Transverse colon (tissue), 4 donors: ENCODE results near the gene TMEM170A. TPM values are rescaled to one million over a fixed set of nuclear protein-coding genes. Genes with fewer than 3 reads are reported as not detected.

Source experiments
- DNase-seq: peaks from one replicate; pipeline ENCODE4 v3.0.0-alpha.2; 2019
- H3K27ac ChIP-seq, 4 donors: fragments of 200-600 bp; sonication (generic); 2 replicates each; pipeline ENCODE4 v1.5.1; 2016 to 2018; ENCODE audit warnings: inconsistent platforms in 4 of 4
- H3K27me3 ChIP-seq: fragments of 200-600 bp; sonication (generic); 2 replicates; pipeline ENCODE4 v1.5.1; 2017; ENCODE audit warnings: inconsistent platforms
- H3K36me3 ChIP-seq, 4 donors: fragments of 200-600 bp; sonication (generic); 2 replicates each; pipeline ENCODE4 v1.5.1; 2017 to 2019; ENCODE audit warnings: inconsistent platforms in 4 of 4
- H3K4me1 ChIP-seq, 4 donors: fragments of 200-600 bp; sonication (generic); 2 replicates each; pipeline ENCODE4 v1.5.1; 2017 to 2020; ENCODE audit warnings: inconsistent platforms in 4 of 4
- H3K4me3 ChIP-seq, 4 donors: fragments of 200-600 bp; sonication (generic); 1 replicate in 1 of 4; 2 replicates in 3 of 4; pipeline versions ENCODE4 v1.5.1 to v1.6.1; 2017 to 2019; ENCODE audit warnings: inconsistent platforms in 4 of 4
- H3K9me3 ChIP-seq, 2 donors: fragments of 200-600 bp; sonication (generic); 2 replicates each; pipeline ENCODE4 v1.5.1; 2017 to 2019; ENCODE audit warnings: inconsistent platforms in 2 of 2
- EP300 ChIP-seq: sonication (generic); formaldehyde crosslinking; IDR thresholded peaks from one replicate; pipeline ENCODE4 v1.6.1; 2017; ENCODE audit warnings: antibody characterized with exemption, low read depth
- POLR2A ChIP-seq: fragments of 450-650 bp; IDR thresholded peaks from one replicate; pipeline ENCODE4 v1.6.1; 2016; ENCODE audit warnings: antibody characterized with exemption, mild to moderate bottlenecking, moderate library complexity
- POLR2AphosphoS5 ChIP-seq, 3 donors: sonication (generic); formaldehyde crosslinking; IDR thresholded peaks; one replicate each; pipeline ENCODE4 v1.6.1; 2016; ENCODE audit warnings: antibody characterized with exemption in 3 of 3
- WGBS, 2 donors: methylation state at CpG; one replicate each; pipeline ENCODE4 v1.1.5; 2018; ENCODE audit warnings: low coverage in 1 of 2; 5-methylcytosine and 5-hydroxymethylcytosine counted together
- in situ Hi-C, 4 donors: fragments of 200-750 bp; cut with MboI; loops; one replicate each; pipeline versions ENCODE4 v1.15.0 to v1.15.1; 2017; ENCODE audit warnings: low sequenced_read_pairs in 3 of 4, low pct_ligation_motif_present in 1 of 4, low pct_unique_long_range_greater_than_20kb in 1 of 4
- intact Hi-C: fragments of 100-400 bp; cut with DNase I; formaldehyde crosslinking; loops from one replicate; pipeline ENCODE4 v1.15.1; 2023; ENCODE audit warnings: low total_unique reads
- total RNA-seq, 4 donors: library from RNA; depleted of rRNA; stranded (reverse); fragments of >200 nt; gene quantifications; one replicate each; pipeline ENCODE4 v1.1.0, GENCODE V29; 2016
- TF ChIP-seq, protein P1 (sequence below), 5 experiments: fragments of 200-600 bp in 3 of 5; fragments of 450-650 bp in 2 of 5; sonication (generic) in 3 of 5; IDR thresholded peaks; 1 replicate in 2 of 5; 2 replicates in 3 of 5; pipeline ENCODE4 v1.5.1; 2016 to 2017; ENCODE audit warnings: antibody characterized with exemption in 5 of 5, inconsistent platforms in 3 of 5, mild to moderate bottlenecking in 2 of 5, moderate library complexity in 1 of 5

The TMEM170A gene
- total RNA-seq, 4 donors from 2014 or later: 16.5 to 96.7 (median 49.2) TPM

DNA sequence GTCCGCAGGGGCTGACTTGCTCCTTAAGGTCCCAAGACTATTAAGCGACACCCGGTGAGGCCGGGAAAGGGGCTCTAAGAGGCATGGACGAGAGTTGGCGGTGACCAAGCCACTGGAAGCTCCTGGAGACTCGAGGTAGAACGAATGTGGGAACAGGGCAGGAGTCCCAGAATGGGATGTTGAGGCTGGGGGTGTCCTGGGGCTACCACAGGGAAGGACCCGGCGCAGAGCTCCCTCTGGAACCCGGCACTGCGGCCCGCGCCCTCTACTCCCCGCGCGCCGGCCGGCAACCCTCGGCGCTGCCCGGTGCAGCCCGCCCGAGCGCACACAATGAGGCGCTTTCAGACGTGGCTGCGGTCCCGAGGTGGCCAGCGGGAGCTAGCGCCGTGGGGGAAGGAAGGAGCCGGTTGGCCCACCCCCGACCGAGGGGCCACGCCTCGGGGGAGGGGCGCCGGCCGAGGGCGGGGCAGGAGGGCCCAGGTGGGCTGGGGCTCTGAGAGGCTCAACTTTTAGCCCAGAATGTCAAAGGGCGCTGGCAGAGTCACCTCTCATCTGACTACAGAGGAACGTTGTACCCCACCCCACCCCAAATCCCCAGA lies 30.7 kb upstream of the TMEM170A start, which contains the start of gene CHST6:
TSS of gene CHST6 (minus strand) at position 366 of the 599 bp plus-strand sequence. CDS start 15,613 bp downstream, outside the sequence.
- H3K9me3 ChIP-seq: no peaks in the 10 kb centered on the region
- peak within 1 kb of the TSS; percentile 2 to 44 (median 30) for H3K4me3 ChIP-seq
- no peaks in the 10 kb centered on the region for H3K36me3 ChIP-seq
- peak; percentile 31 for DNase-seq
- H3K4me1 ChIP-seq: peaks cover 4 to 14% (median 12%) of the 10 kb centered on the region in 4 donors
- intact Hi-C loops: no loop called here
- 5% methylated on average over 43 of the region's 43 CpGs; no CpG with 5 or more reads in 1 of the 2 donors for WGBS, 2 donors
- no peak within 1 kb of the TSS for H3K27ac ChIP-seq
- H3K27me3 ChIP-seq: peaks cover 25% of the 10 kb centered on the region
- in situ Hi-C loops: loop anchor here in 3 of 4 donors (25.0 kb wide), 1 partner anchor 267 kb away; no protein-coding TSS in a partner anchor
- TF ChIP-seq EP300 (no peak), POLR2AphosphoS5 (IDR thresholded peaks at IDR 0.05) (no peak), POLR2A (no peak)
- TF ChIP-seq, protein P1, sequence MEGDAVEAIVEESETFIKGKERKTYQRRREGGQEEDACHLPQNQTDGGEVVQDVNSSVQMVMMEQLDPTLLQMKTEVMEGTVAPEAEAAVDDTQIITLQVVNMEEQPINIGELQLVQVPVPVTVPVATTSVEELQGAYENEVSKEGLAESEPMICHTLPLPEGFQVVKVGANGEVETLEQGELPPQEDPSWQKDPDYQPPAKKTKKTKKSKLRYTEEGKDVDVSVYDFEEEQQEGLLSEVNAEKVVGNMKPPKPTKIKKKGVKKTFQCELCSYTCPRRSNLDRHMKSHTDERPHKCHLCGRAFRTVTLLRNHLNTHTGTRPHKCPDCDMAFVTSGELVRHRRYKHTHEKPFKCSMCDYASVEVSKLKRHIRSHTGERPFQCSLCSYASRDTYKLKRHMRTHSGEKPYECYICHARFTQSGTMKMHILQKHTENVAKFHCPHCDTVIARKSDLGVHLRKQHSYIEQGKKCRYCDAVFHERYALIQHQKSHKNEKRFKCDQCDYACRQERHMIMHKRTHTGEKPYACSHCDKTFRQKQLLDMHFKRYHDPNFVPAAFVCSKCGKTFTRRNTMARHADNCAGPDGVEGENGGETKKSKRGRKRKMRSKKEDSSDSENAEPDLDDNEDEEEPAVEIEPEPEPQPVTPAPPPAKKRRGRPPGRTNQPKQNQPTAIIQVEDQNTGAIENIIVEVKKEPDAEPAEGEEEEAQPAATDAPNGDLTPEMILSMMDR (IDR thresholded peaks at IDR 0.05): no peak

DNA sequence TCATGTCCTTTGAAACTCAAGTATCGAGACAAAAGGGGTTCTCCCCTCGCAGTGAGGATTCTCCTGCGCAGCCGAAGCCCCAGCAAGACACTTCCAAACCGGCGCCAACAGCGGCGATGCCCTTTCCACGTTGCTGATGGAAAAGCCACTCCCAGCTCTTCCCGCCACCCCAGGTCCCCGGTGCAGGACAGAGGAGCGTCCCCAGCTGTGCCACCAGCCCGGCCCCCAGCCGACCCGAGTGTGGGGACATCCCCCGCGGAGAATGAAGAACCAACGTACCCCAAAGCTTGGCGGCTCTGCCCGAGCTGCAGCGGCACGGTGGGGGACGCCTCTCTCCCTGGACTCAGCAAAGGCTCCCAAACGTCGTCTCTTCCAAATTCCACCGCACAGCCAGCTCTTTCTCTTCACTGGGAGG lies 30.2 kb upstream of the TMEM170A start:
- Histone ChIP-seq H3K4me1 (peaks cover 4 to 14% (median 12%) of the 10 kb centered on the region in 4 donors), H3K4me3 (peak overlapping the region in 3 of 4 donors; percentile 2 to 44 (median 30)), H3K36me3 (no peaks in the 10 kb centered on the region), H3K27ac (no peak overlapping the region), H3K27me3 (peaks cover 25% of the 10 kb centered on the region), H3K9me3 (no peaks in the 10 kb centered on the region)
- intact Hi-C loops (no loop called here), in situ Hi-C loops (loop anchor here in 3 of 4 donors (25.0 kb wide), 1 partner anchor 268 kb away; no protein-coding TSS in a partner anchor)
- no peak for DNase-seq
- no peak for TF ChIP-seq POLR2A
- no peak for TF ChIP-seq POLR2AphosphoS5 (IDR thresholded peaks at IDR 0.05)
- TF ChIP-seq, protein P1 (IDR thresholded peaks at IDR 0.05): no peak
- no peak for TF ChIP-seq EP300
- WGBS, 2 donors: 7% methylated on average over 26 of the region's 26 CpGs; no CpG with 5 or more reads in 1 of the 2 donors

DNA sequence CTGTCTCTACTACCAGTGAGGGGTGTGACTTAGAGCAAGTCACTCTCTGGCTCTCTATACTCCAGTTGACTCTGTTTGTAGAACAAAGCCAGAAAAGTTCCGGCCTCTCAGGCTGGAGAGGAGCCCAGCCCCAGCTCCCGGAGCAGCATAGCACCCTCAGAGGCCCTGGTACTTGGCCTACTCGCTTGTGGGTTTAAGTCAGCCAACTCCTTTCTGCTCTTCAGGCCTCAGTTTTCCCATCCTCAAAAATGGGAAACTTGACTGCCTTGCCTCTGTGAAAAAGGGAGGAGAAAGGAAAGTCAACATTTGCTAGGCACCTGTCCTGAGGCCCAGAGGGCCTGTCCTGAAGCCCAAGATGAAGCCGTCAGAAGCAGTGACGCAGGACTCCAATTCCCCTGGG lies 29.7 kb upstream of the TMEM170A start:
- in situ Hi-C loops (loop anchor here in 3 of 4 donors (25.0 kb wide), 1 partner anchor 268 kb away; no protein-coding TSS in a partner anchor), intact Hi-C loops (no loop called here)
- peak overlapping the region in 1 of 4 donors; percentile 44 for H3K4me3 ChIP-seq
- no peaks in the 10 kb centered on the region for H3K9me3 ChIP-seq
- peaks cover 4 to 14% (median 12%) of the 10 kb centered on the region in 4 donors for H3K4me1 ChIP-seq
- TF ChIP-seq POLR2A (no peak), EP300 (no peak), POLR2AphosphoS5 (IDR thresholded peaks at IDR 0.05) (no peak)
- TF ChIP-seq, protein P1 (IDR thresholded peaks at IDR 0.05): no peak
- no peaks in the 10 kb centered on the region for H3K36me3 ChIP-seq
- DNase-seq: no peak
- 82% methylated on average over 5 of the region's 5 CpGs; no CpG with 5 or more reads in 1 of the 2 donors for WGBS, 2 donors
- no peak overlapping the region for H3K27ac ChIP-seq
- peaks cover 25% of the 10 kb centered on the region for H3K27me3 ChIP-seq

DNA sequence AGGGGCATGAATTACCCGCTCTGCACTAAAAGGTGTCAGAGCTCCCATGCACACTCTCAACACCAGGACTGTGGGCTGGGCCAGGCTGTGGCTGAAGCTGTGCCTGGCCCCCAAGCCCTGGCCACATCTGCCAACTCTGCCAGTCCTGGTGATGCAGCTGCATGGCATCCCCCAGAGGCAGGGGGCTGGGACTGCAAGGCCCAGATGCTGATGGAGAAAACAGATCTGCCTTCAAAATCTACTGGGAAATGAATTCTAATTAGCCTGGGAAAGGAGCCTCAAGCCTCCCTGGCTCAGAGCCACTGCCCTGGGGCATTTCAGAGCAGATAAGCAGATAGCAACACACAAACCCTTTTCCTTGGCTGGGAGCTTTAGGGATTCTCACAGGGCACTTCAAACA lies 27.4 kb upstream of the TMEM170A start:
- in situ Hi-C loops (loop anchor here in 3 of 4 donors (25.0 kb wide), 1 partner anchor 270 kb away; no protein-coding TSS in a partner anchor), intact Hi-C loops (no loop called here)
- Histone ChIP-seq H3K27me3 (peaks cover 25% of the 10 kb centered on the region), H3K9me3 (no peaks in the 10 kb centered on the region), H3K4me3 (no peak overlapping the region), H3K36me3 (no peaks in the 10 kb centered on the region), H3K27ac (no peak overlapping the region), H3K4me1 (peaks cover 4 to 22% (median 18%) of the 10 kb centered on the region in 4 donors)
- TF ChIP-seq POLR2AphosphoS5 (IDR thresholded peaks at IDR 0.05) (no peak), EP300 (no peak), POLR2A (no peak)
- TF ChIP-seq, protein P1 (IDR thresholded peaks at IDR 0.05): no peak
- WGBS, 2 donors: 78% methylated on average over 1 of the region's 1 CpG; no CpG with 5 or more reads in 1 of the 2 donors
- no peak for DNase-seq
